ENCODE results near the gene F8. TPM values are rescaled to one million over a fixed set of nuclear protein-coding genes. Genes with fewer than 3 reads are reported as not detected.
A peak's percentile ranks its signal among the peaks of the same experiment; 100 is the strongest.
"Not testable (repeated sequence)": the region's sequence is repeated elsewhere in the genome, so short reads cannot be mapped to it uniquely, and the experiment has no call there.

Gene F8
- total RNA-seq, 3 donors from 2014 or later, result 1.3 to 2.4 (median 1.5) TPM

DNA sequence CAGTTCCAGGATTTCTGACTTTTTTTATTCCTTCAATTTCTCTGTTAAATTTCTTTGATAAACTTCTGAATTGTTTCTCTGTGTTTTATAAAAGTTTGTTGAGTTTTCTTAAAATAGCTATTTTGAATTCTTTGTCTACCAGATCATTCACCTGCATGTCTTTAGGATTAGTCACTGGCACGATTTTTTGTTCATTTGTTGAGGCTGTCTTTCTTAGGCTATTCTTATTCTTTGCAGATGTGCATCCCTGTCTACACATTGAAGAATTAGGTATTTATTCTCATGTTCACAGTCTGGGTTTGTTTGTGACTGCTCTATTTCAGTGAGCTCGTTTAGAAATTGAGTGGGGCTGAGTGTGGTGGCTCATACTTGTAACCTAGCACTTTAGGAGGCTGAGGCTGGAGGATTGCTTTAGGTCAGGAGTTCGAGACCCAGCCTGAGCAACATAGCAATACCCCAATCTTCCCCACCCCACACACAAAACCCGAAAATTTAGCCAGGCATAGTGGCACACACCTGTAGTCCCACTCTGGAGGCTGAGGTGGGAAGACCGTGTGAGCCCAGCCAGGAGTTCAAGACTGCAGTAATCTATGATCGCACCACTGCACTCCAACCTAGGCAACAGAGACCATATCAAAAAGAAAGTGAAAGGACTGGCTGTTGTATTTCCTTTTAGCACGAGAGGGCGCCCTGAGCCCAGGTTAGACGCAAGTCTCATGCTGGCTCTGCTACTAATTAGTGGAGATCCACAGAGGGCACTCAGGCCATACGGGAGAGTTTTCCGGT, 42.0 kb downstream of the F8 start:
- Mint-ChIP-seq H3K36me3 (ENCODE audit: insufficient read depth) (no peaks in the 10 kb centered on the region), H3K27me3 (ENCODE audit: low read depth) (no peaks in the 10 kb centered on the region), H3K4me1 (ENCODE audit: low read depth) (peaks cover 7% of the 10 kb centered on the region), H3K4me3 (peak overlapping the region; percentile 74), H3K9me3 (no peaks in the 10 kb centered on the region)
- DNase-seq (peak; percentile 70), ATAC-seq (peak; percentile 95 to 98)

DNA sequence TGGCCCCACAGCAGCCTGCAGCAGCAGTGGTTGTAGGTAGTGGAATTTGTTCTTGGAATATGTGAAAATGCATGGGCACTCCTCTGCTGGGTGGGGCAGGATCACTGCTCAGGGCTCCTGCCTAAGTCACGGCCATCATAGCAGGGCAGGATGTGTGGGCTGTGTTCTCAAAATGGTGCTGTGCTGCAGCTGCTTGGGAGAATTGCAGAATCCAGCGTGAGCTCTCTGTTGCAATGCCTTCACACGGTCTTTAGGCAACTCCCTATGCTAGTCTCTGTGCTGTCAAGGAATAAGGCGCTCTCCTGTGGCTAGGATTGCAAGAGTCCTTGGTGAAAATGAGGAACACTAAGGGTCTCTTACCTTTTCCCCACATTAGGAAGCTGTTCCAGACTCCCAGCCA, 42.9 kb downstream of the F8 start:
- DNase-seq (no peak), ATAC-seq (no peak)
- no peaks in the 10 kb centered on the region for H3K9me3 Mint-ChIP-seq
- peaks cover 7% of the 10 kb centered on the region for H3K4me1 Mint-ChIP-seq (ENCODE audit: low read depth)
- H3K4me3 Mint-ChIP-seq, result no peak overlapping the region
- no peaks in the 10 kb centered on the region for H3K27me3 Mint-ChIP-seq (ENCODE audit: low read depth)
- no peaks in the 10 kb centered on the region for H3K36me3 Mint-ChIP-seq (ENCODE audit: insufficient read depth)

DNA sequence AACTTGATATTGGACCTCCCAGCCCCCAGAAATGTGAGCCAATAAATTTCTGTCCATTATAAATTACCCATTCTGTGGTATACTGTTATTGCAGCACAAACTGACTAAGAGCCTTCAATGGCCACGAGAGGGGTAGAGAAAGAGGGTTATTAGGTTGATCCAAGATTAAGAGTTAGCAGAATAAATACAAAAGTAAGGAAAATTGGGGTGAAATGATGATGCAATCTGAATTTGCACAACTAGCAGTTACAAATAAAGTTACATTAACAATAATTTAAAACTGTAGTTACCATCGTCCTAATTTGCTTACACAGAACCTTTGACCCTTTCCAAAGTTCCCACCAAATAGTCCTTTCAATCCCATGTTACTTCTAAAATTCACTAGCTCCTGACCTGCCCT, 54.2 kb downstream of the F8 start:
- no peaks in the 10 kb centered on the region for H3K9me3 Mint-ChIP-seq
- DNase-seq, result no peak
- no peak overlapping the region for H3K4me3 Mint-ChIP-seq
- no peak for ATAC-seq
- H3K4me1 Mint-ChIP-seq (ENCODE audit: low read depth), result no peaks in the 10 kb centered on the region
- no peaks in the 10 kb centered on the region for H3K36me3 Mint-ChIP-seq (ENCODE audit: insufficient read depth)
- H3K27me3 Mint-ChIP-seq (ENCODE audit: low read depth), result peaks cover 4% of the 10 kb centered on the region

DNA sequence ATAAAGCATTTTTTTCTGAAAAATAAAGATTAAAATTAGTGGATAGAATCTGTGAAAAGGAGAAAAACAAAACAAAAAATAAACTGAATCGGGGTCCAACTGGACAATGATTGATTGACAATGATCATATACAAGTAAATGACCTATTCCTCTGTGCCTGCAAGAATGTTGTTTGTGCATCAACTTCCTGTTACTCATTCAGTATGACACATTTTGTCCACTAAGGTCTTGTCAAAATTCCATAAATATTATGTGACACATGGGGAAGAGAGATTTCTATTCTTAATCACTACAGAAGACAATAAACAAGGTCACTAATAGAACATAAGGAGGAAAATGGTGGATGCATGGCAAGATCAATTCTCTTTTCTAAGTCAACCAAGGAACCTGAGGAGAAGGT, 54.9 kb downstream of the F8 start:
- Mint-ChIP-seq H3K4me3 (no peak overlapping the region), H3K4me1 (ENCODE audit: low read depth) (no peaks in the 10 kb centered on the region), H3K27me3 (ENCODE audit: low read depth) (peaks cover 8% of the 10 kb centered on the region)

DNA sequence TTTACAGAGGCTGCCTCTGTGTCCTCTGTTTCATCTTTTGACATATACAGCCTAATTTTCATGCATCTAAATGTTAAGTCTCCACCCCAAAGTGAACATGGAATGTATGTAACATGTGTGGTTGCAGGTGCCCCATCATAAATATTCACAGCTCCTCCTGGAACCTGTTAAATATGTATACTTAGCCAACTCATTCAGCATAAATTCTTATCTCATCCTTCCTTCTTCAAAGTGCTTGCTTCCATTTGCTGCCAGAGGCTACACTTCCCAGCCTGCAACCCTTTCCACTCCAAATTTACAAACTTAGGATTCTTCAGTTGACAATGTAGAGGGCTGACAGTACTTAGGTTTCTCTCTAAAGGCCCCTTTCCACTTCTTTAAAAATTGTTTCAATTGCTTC, 60.6 kb downstream of the F8 start:
- ATAC-seq (no peak), DNase-seq (no peak)
- no peaks in the 10 kb centered on the region for H3K9me3 Mint-ChIP-seq
- H3K4me1 Mint-ChIP-seq (ENCODE audit: low read depth), result no peaks in the 10 kb centered on the region
- no peak overlapping the region for H3K4me3 Mint-ChIP-seq
- peaks cover 12% of the 10 kb centered on the region for H3K27me3 Mint-ChIP-seq (ENCODE audit: low read depth)
- H3K36me3 Mint-ChIP-seq (ENCODE audit: insufficient read depth), result no peaks in the 10 kb centered on the region

More for the DNA sequence above, 54.9 kb downstream of the F8 start:
- ATAC-seq (no peak), DNase-seq (no peak)
- no peaks in the 10 kb centered on the region for H3K9me3 Mint-ChIP-seq
- no peaks in the 10 kb centered on the region for H3K36me3 Mint-ChIP-seq (ENCODE audit: insufficient read depth)

DNA sequence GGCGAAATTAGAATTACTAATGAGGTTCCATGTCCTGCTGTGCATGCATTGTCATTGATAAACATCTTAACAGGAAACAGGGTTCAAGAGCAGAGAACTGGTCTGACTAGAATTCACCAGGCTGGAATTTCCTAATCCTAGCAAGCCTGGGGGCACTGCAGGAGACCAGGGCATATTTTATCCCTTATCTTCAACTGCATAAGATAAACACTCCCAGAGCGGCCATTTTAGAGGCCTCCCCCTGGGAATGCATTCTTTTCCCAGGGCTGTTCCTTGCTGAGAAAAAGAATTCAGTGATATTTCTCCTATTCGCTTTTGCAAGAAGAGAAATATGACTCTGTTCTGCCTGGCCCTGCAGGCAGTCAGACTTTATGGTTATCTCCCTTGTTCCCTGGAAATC, 66.7 kb downstream of the F8 start:
- not testable (repeated sequence) for H3K4me3 Mint-ChIP-seq; DNase-seq; H3K36me3 Mint-ChIP-seq (ENCODE audit: insufficient read depth); H3K27me3 Mint-ChIP-seq (ENCODE audit: low read depth); ATAC-seq; H3K4me1 Mint-ChIP-seq (ENCODE audit: low read depth); H3K9me3 Mint-ChIP-seq

DNA sequence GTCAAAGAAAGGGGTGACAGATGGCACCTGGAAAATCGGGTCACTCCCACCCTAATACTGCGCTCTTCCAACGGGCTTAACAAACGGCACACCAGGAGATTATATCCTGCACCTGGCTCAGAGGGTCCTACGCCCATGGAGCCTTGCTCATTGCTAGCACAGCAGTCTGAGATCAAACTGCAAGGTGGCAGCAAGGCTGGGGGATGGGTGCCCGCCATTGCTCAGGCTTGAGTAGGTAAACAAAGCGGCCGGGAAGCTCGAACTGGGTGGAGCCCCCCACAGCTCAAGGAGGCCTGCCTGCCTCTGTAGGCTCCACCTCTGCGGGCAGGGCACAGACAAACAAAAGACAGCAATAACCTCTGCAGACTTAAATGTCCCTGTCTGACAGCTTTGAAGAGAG, 83.3 kb downstream of the F8 start:
- H3K4me1 Mint-ChIP-seq (ENCODE audit: low read depth); H3K9me3 Mint-ChIP-seq; ATAC-seq; H3K27me3 Mint-ChIP-seq (ENCODE audit: low read depth); H3K4me3 Mint-ChIP-seq; DNase-seq; H3K36me3 Mint-ChIP-seq (ENCODE audit: insufficient read depth): not testable (repeated sequence)

DNA sequence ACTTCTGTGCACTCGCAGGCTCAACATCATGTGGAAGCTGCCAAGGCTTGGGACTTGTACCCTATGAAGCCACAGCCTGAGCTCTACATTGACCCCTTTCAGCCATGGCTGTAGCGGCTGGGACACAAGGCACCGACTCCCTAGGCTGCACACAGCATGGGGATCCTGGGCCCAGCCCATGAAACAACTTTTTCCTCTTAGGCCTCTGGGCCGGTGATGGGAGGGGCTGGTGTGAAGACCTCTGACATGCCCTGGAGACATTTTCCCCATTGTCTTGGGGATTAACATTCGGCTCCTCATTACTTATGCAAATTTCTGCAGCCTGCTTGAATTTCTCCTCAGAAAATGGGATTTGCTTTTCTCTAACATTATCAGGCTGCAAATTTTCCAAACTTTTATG, 97.8 kb downstream of the F8 start:
- H3K4me3 Mint-ChIP-seq; H3K9me3 Mint-ChIP-seq; H3K4me1 Mint-ChIP-seq (ENCODE audit: low read depth); ATAC-seq; H3K36me3 Mint-ChIP-seq (ENCODE audit: insufficient read depth); DNase-seq: not testable (repeated sequence)
- peaks cover 18% of the 10 kb centered on the region for H3K27me3 Mint-ChIP-seq (ENCODE audit: low read depth)

DNA sequence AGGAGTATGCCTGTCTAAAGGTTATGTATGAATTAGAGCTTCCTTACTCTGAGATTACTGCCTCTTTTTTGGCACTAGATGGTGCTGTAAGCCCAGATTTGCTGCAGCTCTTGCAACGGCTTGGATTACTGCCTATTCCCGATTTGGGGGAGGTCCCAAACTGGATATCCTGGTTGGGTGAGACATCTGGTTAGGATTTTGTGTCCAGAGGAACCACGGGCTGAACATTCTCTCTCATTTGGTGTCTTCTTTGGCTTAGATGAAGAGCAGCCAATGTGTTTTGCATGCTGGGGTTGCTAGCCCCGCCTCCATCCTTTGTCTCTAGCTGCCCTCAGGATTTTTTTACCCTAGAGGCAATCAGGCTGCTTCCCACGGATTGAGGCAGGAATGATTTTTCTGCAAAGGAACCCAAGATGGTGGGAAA, 104.5 kb downstream of the F8 start:
- H3K4me1 Mint-ChIP-seq (ENCODE audit: low read depth), result no peaks in the 10 kb centered on the region
- H3K9me3 Mint-ChIP-seq, result no peaks in the 10 kb centered on the region
- no peaks in the 10 kb centered on the region for H3K36me3 Mint-ChIP-seq (ENCODE audit: insufficient read depth)

DNA sequence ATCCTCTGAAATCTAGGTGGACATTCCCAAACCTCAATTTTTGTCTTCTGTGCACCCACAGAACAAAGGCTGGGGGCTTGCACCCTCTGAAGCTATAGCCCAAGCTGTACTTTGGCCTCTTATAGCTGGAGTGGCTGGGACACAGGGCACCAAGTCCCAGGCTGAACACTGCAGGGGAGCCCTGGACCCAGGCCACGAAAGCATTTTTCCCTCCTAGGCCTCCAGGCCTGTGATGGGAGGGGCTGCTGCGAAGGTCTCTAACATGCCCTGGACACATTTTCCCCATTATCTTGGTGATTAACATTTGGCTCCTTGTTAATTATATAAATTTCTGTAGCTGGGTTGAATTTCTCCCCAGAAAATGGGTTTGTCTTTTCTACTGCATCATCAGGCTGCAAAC, 108.5 kb downstream of the F8 start:
- DNase-seq (no peak), ATAC-seq (no peak)
- no peaks in the 10 kb centered on the region for H3K36me3 Mint-ChIP-seq (ENCODE audit: insufficient read depth)
- no peaks in the 10 kb centered on the region for H3K9me3 Mint-ChIP-seq
- peaks cover 6% of the 10 kb centered on the region for H3K27me3 Mint-ChIP-seq (ENCODE audit: low read depth)
- H3K4me3 Mint-ChIP-seq, result no peak overlapping the region
- H3K4me1 Mint-ChIP-seq (ENCODE audit: low read depth), result no peaks in the 10 kb centered on the region

More for the DNA sequence above, 104.5 kb downstream of the F8 start:
- Mint-ChIP-seq H3K4me3 (peak overlapping the region; percentile 33), H3K27me3 (ENCODE audit: low read depth) (peaks cover 3% of the 10 kb centered on the region)
- no peak for DNase-seq
- ATAC-seq, result peak; percentile 55 to 61

DNA sequence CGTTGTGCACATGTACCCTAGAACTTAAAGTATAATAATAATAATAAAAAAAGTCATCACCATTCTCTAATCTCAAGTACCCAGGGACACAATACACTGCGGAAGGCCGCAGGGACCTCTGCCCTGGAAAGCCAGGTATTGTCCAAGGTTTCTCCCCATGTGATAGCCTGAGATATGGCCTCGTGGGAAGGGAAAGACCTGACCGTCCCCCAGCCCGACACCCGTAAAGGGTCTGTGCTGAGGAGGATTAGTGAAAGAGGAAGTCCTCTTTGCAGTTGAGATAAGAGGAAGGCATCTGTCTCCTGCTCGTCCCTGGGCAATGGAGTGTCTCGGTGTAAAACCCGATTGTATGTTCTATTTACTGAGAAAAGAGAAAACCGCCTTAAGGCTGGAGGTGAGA, 112.0 kb downstream of the F8 start:
- not testable (repeated sequence) for DNase-seq; H3K4me1 Mint-ChIP-seq (ENCODE audit: low read depth); ATAC-seq; H3K27me3 Mint-ChIP-seq (ENCODE audit: low read depth); H3K4me3 Mint-ChIP-seq; H3K36me3 Mint-ChIP-seq (ENCODE audit: insufficient read depth); H3K9me3 Mint-ChIP-seq

DNA sequence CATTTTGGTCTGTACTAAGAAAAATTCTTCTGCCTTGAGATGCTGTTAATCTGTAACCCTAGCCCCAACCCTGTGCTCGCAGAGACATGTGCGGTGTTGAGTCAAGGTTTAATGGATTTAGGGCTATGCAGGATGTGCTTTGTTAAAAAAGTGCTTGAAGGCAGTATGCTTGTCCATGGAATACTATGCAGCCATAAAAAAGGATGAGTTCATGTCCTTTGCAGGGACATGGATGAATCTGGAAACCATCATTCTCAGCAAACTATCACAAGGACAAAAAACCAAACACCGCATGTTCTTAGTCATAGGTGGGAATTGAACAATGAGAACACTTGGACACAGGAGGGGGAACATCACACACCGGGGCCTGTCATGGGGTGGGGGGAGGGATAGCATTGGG, 112.5 kb downstream of the F8 start:
- H3K4me3 Mint-ChIP-seq; H3K27me3 Mint-ChIP-seq (ENCODE audit: low read depth); H3K36me3 Mint-ChIP-seq (ENCODE audit: insufficient read depth); H3K9me3 Mint-ChIP-seq; ATAC-seq; H3K4me1 Mint-ChIP-seq (ENCODE audit: low read depth); DNase-seq: not testable (repeated sequence)

DNA sequence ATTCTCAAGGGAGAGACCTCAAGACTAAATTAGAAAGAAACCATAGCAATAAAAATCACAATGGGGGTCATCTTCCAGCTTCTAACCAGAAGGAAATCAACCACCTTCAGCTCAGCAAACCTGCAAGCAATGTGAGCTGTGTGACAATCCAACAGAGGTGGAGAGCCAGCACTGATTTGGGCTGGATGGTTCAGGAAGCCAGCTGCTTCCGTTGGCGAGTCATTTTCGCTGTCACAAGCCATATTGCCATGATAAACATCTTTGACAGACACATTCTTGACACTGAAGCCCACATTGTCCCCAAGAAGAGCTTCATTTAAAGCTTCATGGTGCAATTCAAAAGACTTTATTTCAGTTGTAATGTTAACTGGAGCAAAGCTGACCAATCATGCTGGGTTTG, 113.7 kb downstream of the F8 start:
- DNase-seq (no peak), ATAC-seq (no peak)
- Mint-ChIP-seq H3K9me3 (no peaks in the 10 kb centered on the region), H3K4me3 (no peak overlapping the region), H3K27me3 (ENCODE audit: low read depth) (peaks cover 5% of the 10 kb centered on the region), H3K4me1 (ENCODE audit: low read depth) (no peaks in the 10 kb centered on the region), H3K36me3 (ENCODE audit: insufficient read depth) (no peaks in the 10 kb centered on the region)

DNA sequence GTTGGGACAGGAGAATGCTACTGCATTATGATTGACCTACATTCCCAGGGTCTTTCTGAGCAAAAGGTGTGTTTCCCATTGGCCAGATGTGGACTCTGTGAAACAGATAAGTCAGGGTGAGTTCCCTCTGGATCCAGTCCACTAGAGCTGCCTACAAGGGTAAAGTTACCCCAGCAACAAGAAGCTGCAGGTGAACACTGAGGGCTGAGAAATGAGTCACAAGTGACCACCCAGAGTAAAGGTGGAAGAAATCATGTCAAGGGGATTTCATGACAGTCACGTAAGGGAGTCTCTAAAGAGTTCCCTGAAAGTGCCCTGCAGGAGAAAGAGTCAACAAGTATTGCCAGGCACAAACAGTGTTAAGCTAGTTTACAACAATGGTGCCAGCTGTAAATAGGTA, 120.1 kb downstream of the F8 start:
- ATAC-seq (no peak), DNase-seq (no peak)
- Mint-ChIP-seq H3K4me3 (no peak overlapping the region), H3K36me3 (ENCODE audit: insufficient read depth) (no peaks in the 10 kb centered on the region), H3K4me1 (ENCODE audit: low read depth) (no peaks in the 10 kb centered on the region), H3K27me3 (ENCODE audit: low read depth) (peaks cover 4% of the 10 kb centered on the region), H3K9me3 (no peaks in the 10 kb centered on the region)

DNA sequence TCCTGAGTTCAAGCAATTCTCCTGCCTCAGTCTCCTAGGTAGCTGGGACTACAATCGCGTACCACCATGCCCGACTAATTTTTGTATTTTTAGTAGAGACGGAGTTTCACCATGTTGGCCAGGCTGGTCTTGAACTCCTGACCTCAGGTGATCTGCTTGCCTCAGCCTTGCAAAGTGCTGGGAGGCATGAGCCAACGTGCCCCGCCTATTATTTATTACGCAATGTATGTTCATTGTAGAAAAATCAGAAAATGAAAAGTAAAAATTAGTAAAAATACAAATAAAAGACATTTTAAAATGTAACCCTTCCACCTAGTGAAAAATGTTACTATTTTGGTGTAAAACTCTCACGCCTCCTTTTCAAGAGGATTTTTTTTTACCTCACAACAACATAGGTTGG, 122.2 kb downstream of the F8 start:
- H3K9me3 Mint-ChIP-seq, result no peaks in the 10 kb centered on the region
- peaks cover 4% of the 10 kb centered on the region for H3K27me3 Mint-ChIP-seq (ENCODE audit: low read depth)
- ATAC-seq (no peak), DNase-seq (no peak)
- H3K4me3 Mint-ChIP-seq, result no peak overlapping the region
- H3K36me3 Mint-ChIP-seq (ENCODE audit: insufficient read depth), result no peaks in the 10 kb centered on the region
- H3K4me1 Mint-ChIP-seq (ENCODE audit: low read depth), result no peaks in the 10 kb centered on the region
